ENCODE data around the gene PTGER3.

The PTGER3 gene

GRCh38 chr1:71030026-71030425, 17.6 kb downstream of the PTGER3 start:
- Histone ChIP-seq H3K4me3 (ENCODE audit: severe bottlenecking) (no peak overlapping the region), H3K27ac (ENCODE audit: poor library complexity, severe bottlenecking) (no peak overlapping the region), H3K27me3 (ENCODE audit: insufficient read depth, poor library complexity, severe bottlenecking) (peaks cover 39% of the 10 kb centered on the region), H3K4me1 (ENCODE audit: insufficient read depth, poor library complexity, severe bottlenecking) (no peaks in the 10 kb centered on the region), H3K9me3 (ENCODE audit: severe bottlenecking) (no peaks in the 10 kb centered on the region), H3K36me3 (ENCODE audit: low read depth) (no peaks in the 10 kb centered on the region)
- no peak for ATAC-seq (ENCODE audit: low read depth)
- no peak for TF ChIP-seq CTCF (IDR thresholded peaks at IDR 0.05; ENCODE audit: poor library complexity, severe bottlenecking)
- DNase-seq (ENCODE audit: low spot score) = no peak

GRCh38 chr1:71028981-71029380, 18.6 kb downstream of the PTGER3 start:
- Histone ChIP-seq H3K4me3 (ENCODE audit: severe bottlenecking) (no peak overlapping the region), H3K36me3 (ENCODE audit: low read depth) (no peaks in the 10 kb centered on the region), H3K9me3 (ENCODE audit: severe bottlenecking) (no peaks in the 10 kb centered on the region), H3K27me3 (ENCODE audit: insufficient read depth, poor library complexity, severe bottlenecking) (peaks cover 39% of the 10 kb centered on the region), H3K27ac (ENCODE audit: poor library complexity, severe bottlenecking) (no peak overlapping the region), H3K4me1 (ENCODE audit: insufficient read depth, poor library complexity, severe bottlenecking) (no peaks in the 10 kb centered on the region)
- TF ChIP-seq CTCF (IDR thresholded peaks at IDR 0.05; ENCODE audit: poor library complexity, severe bottlenecking) = no peak
- DNase-seq (ENCODE audit: low spot score) (no peak), ATAC-seq (ENCODE audit: low read depth) (no peak)

GRCh38 chr1:71027991-71028390, 19.6 kb downstream of the PTGER3 start:
- no peak for TF ChIP-seq CTCF (IDR thresholded peaks at IDR 0.05; ENCODE audit: poor library complexity, severe bottlenecking)
- Histone ChIP-seq H3K4me1 (ENCODE audit: insufficient read depth, poor library complexity, severe bottlenecking) (no peaks in the 10 kb centered on the region), H3K4me3 (ENCODE audit: severe bottlenecking) (no peak overlapping the region), H3K27me3 (ENCODE audit: insufficient read depth, poor library complexity, severe bottlenecking) (peaks cover 34% of the 10 kb centered on the region), H3K27ac (ENCODE audit: poor library complexity, severe bottlenecking) (no peak overlapping the region), H3K9me3 (ENCODE audit: severe bottlenecking) (no peaks in the 10 kb centered on the region), H3K36me3 (ENCODE audit: low read depth) (no peaks in the 10 kb centered on the region)
- DNase-seq (ENCODE audit: low spot score) (no peak), ATAC-seq (ENCODE audit: low read depth) (no peak)

GRCh38 chr1:71026093-71026492, 21.5 kb downstream of the PTGER3 start:
- no peak for ATAC-seq (ENCODE audit: low read depth)
- no peak overlapping the region for H3K27ac ChIP-seq (ENCODE audit: poor library complexity, severe bottlenecking)
- no peak overlapping the region for H3K4me3 ChIP-seq (ENCODE audit: severe bottlenecking)
- H3K27me3 ChIP-seq (ENCODE audit: insufficient read depth, poor library complexity, severe bottlenecking) = peaks cover 30% of the 10 kb centered on the region
- no peaks in the 10 kb centered on the region for H3K9me3 ChIP-seq (ENCODE audit: severe bottlenecking)
- TF ChIP-seq CTCF (IDR thresholded peaks at IDR 0.05; ENCODE audit: poor library complexity, severe bottlenecking) = no peak
- DNase-seq (ENCODE audit: low spot score) = no peak
- H3K36me3 ChIP-seq (ENCODE audit: low read depth) = no peaks in the 10 kb centered on the region
- no peaks in the 10 kb centered on the region for H3K4me1 ChIP-seq (ENCODE audit: insufficient read depth, poor library complexity, severe bottlenecking)

- Histone ChIP-seq H3K27me3 (ENCODE audit: insufficient read depth, poor library complexity, severe bottlenecking) (peaks cover 17% of the 10 kb centered on the region), H3K27ac (ENCODE audit: poor library complexity, severe bottlenecking) (no peak overlapping the region), H3K4me3 (ENCODE audit: severe bottlenecking) (no peak overlapping the region), H3K36me3 (ENCODE audit: low read depth) (no peaks in the 10 kb centered on the region), H3K9me3 (ENCODE audit: severe bottlenecking) (no peaks in the 10 kb centered on the region), H3K4me1 (ENCODE audit: insufficient read depth, poor library complexity, severe bottlenecking) (no peaks in the 10 kb centered on the region)
- no peak for TF ChIP-seq CTCF (IDR thresholded peaks at IDR 0.05; ENCODE audit: poor library complexity, severe bottlenecking)
- DNase-seq (ENCODE audit: low spot score) = no peak
- ATAC-seq (ENCODE audit: low read depth) = no peak
These were observed 24.1 kb downstream of the PTGER3 start for GRCh38 chr1:71023515-71023914.

All from RWPE2 (cell line).